Left colon (tissue), 2 donors: ENCODE data around the gene NT5C1A. TPM values are rescaled to one million over a fixed set of nuclear protein-coding genes. Genes with fewer than 3 reads are reported as not detected.
A peak's percentile ranks its signal among the peaks of the same experiment; 100 is the strongest.

Experiments used
- ATAC-seq: fragments of 200-7000 bp; cut with Tn5 transposase; one replicate; pipeline ENCODE4 v1.9.1; 2020; ENCODE audit warnings: mild to moderate bottlenecking, moderate library complexity
- DNase-seq, 2 donors: peaks; one replicate each; pipeline ENCODE4 v3.0.0-alpha.2; 2020
- intact Hi-C, 2 donors: fragments of 100-400 bp; cut with DNase I in 1 of 2; cut with micrococcal nuclease in 1 of 2; formaldehyde crosslinking; loops; one replicate each; pipeline versions ENCODE4 v1.11.2 to v1.14.0; 2022; cut with DNase I, micrococcal nuclease
- total RNA-seq, 2 donors: library from RNA; stranded (reverse); fragmentation: NEBNext Ultra II Directional; extraction: Animal tissue kit (Norgen Biotek cat#: 25700); gene quantifications; one replicate each; pipeline ENCODE4 v1.2.1, GENCODE V29; 2021
- donor health status: DM: no; HTN: no; CAD: no.
- donor health status: DM: yes; HTN: yes; CAD: no.

Gene NT5C1A
- total RNA-seq, 2 donors from 2014 or later = not detected

DNA sequence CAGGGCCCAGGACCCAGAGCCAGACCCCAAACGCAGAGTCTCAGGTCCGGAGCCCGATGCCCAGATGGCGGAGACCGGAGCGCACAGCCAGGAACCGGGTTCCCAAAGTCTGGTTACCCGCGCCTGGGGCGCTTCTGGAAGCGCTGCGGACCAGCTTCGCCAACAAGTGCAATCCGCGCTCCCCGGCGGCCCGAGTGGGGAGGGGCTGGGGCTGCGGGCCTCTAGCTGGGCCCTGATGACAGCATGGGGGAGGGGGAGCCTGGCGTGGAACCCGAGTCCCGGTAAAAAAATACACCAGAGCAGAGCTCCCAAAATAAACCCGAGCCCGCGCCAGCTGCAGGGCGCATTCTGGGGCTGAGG, 494 bp downstream of the NT5C1A start:
- DNase-seq = no peak
- intact Hi-C loops = no loop called here
- no peak for ATAC-seq

DNA sequence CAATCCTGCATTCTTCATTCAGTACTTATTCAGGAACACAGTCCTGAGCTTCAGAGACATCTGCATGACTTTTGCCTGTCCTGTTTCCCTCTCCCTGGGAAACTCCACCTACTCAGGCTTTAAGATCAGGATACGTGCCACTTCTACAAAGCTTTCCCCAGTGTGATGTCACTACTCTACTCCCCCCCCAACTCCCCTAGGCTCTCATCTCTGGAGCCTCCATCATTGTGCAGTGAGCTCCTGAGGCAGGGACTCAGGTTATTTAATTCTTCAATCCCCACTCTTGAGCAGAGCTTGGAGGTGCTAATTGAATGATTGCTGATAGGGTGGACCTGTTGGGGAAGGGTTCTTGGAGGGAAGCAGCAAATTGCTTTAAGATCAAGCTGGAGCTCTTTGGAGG, 1.2 kb downstream of the NT5C1A start:
- ATAC-seq = no peak
- no peak for DNase-seq
- intact Hi-C loops = no loop called here

DNA sequence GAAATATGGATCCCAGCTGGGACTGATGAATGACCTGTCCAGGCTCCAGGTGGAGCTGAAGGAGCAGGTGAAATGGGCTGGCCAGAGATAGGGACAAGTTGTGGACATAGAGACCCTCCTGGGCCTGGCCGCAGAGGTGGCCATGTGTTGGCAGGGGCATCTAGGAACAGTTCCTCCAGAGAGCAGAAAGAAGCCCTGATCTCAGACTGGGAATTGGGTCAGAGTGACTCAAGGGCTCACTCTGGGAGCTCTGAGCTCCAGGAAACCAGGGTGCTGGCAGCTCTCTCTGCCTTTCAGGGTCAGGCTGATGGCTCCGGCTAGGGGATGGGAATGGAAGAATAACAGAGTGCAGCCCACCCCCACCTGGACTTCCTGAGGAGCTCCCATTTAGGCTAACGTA, 3.0 kb downstream of the NT5C1A start:
- intact Hi-C loops = no loop called here
- ATAC-seq = no peak
- no peak for DNase-seq

DNA sequence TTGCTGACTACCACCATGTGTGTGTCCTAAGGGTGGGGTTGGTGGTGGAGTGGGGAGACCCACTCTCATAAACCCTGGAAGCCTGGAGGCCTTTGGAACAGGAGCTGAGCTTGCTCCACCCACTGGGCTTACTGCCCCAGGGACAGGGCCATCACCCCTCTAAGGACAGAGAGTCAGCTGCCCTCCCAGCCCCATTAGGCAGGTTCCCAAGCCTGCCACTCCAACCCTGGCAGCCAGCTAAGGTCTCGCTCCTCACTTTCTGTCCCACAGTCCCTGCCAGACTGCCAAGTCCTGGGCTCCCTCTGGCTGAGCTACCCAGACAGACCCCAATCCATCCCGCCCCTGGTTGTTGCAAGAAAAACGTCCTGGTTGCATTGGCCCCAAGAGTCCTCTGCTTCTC, 3.8 kb downstream of the NT5C1A start:
- intact Hi-C loops = no loop called here
- ATAC-seq (no peak), DNase-seq (no peak)

DNA sequence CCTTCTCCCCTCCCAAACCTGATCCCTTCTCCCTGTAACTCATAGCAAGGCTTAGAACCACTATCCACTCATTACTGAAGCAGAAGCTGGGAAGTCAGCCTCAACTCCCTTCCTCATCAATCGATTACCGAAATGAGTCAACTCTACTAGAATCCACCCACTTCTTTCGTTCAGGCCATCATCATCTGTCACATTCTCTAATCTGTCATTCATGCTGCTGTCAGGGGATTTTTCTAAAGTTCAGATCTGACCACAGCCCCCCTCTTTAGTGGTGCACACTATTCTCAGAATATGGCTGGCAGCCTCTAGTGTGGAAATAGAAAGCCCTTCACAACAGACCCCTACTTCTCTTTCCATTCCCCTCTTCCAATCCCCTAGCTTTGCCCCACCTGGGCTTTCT, 5.1 kb downstream of the NT5C1A start:
- intact Hi-C loops = no loop called here
- no peak for DNase-seq
- no peak for ATAC-seq

DNA sequence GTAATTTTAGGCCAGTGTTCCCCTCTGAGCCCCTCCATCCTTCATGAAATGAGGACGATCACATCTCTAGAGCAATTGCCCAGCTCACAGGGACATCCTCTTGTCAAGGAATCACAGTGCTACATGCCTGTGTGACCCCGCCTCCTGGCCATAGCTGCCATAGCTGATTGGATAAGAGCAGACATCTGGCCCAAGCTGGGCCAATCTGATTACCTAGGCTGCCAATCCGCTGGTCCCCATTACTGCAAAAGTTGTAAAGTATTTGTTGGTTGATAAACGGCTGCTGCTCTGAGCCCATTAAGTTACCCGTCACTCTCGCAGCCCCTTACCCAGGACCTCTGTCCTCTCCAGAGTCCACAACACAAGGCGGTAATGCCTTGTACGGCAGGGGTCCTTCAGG, 8.3 kb downstream of the NT5C1A start:
- intact Hi-C loops = no loop called here
- no peak for ATAC-seq
- no peak for DNase-seq

DNA sequence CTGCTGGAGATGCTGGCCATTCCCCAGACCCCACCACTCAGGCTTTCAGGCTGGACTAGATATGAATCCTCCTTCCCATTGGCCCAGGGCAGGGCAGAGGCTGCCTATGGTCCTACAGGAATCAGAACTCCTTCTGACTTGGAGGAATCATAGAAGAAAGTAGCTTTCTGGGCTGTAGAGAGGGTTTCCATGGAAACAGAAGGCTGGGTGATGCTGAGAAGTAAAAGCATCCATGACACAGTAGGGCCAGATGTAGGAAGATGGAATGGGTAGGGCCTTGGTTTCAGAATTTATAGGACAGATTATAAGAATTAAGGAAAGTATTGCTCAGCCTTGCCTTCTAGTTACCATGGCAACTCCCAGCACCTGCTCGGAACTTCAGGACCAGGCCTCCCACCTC, 9.0 kb downstream of the NT5C1A start:
- no peak for DNase-seq
- no peak for ATAC-seq
- intact Hi-C loops = no loop called here

DNA sequence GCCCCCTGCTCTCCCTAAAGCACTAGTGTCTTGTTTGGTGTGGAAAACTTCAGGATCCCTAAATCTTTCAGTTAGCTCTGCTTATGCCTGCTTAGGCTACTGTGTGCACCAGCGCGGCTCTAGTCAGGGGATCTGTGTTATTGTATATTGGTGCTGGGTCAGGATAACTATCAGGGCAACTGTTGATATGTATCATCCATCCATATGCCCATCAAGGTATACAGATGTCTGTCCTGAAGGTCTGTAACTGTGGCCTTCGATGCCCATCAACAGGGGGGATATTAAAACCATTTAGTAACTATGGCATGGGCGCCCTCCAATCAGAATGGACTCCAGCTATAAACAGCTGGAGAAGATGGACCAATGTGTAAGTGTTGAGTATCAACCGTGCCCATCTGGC, 12.4 kb downstream of the NT5C1A start:
- ATAC-seq (no peak), DNase-seq (no peak)
- intact Hi-C loops = loop anchor here in 1 of 2 donors (10.0 kb wide), 1 partner anchor 55 kb away; no protein-coding TSS in a partner anchor

DNA sequence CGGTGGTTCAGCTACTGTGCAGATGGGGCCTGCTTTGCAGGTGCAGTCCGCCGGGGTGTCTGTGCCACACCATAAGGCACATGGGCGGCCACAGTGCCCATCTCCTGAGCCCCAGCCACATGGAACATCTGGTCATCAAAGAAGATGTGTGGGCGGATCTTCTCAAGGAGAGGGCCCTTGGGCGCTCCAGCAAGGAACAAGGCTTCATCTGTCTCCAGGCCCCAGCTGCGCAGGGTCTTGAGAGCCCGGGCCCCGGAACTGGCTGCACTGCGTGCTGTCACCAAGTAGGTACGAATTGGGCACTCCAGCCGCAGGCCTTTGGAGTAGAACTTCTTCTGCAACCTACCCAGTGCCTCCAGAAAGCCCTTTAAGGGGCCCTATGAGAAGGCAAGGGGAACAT, 12.8 kb downstream of the NT5C1A start:
- DNase-seq (no peak), ATAC-seq (no peak)
- intact Hi-C loops = loop anchor here in 1 of 2 donors (10.0 kb wide), 1 partner anchor 54 kb away; no protein-coding TSS in a partner anchor

DNA sequence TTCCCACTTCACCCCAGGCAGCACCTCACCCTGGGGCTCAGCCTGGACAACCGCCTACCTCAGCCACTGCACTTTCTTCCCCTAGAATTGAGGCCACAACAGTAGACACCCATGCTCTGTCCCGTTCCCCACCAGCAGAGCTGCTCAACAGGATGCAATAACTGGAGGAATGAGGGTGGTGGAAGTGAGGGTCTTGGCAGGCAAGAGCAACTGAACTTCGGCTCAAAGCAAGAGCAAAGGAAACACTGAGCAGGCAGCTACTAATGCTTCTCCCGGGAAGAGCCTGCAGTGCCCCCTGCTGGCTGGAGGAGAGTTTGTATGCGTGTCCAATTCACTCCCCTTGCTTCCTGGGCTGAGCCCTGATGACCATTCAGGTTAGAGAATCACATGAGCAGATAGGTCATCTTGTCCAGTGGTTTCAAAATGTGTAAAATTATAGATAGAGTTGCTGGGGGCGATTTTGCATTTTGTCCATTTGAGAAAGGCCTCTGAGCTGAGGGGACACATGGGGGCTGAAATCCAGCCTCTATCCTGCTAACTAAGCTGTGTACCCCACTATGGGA, 13.9 kb downstream of the NT5C1A start:
- intact Hi-C loops = loop anchor here in 1 of 2 donors (10.0 kb wide), 1 partner anchor 53 kb away; no protein-coding TSS in a partner anchor
- DNase-seq = peak in 1 of 2 donors; percentile 71
- peak; percentile 77 for ATAC-seq

DNA sequence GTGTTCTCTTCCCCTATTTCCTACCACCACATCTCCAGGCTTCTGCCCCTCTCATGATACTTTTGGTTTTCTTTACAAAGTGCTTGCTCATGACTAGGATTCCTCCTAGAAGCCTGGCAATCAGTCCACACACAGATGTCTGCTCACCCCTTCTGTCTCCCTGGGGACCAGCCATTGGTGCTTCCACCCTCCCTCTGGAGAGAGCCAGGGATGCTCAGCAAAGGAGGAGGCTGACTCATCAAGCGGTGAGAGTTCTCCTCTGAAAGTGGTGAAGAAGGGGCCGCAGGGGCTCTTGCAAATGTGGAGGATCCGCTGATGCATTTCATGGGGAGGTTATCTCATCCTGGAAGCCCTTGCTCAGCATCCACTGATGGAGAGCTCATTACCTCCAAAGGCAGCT, 14.5 kb downstream of the NT5C1A start:
- no peak for DNase-seq
- ATAC-seq = no peak
- intact Hi-C loops = loop anchor here in 1 of 2 donors (10.0 kb wide), 1 partner anchor 53 kb away; no protein-coding TSS in a partner anchor

DNA sequence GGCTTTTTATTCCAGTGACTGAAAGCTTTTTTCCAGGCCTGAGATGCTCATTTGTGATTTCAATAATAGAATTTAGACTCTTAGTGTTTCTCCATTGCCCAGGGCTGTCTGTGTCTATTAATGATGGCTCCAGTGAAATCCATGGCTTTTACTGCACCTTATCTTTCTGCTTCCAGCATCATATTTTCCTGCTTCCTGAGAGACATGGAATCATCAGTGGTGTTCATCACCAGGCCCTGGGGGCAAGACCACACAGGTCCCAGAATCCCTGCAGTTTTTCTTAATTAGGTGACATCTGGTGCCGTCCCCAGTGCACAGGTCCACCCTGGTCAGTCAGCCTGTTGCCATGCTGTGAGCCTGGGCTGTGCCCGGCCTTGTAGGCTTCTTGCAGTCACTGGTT, 15.5 kb downstream of the NT5C1A start:
- intact Hi-C loops = loop anchor here in 1 of 2 donors (10.0 kb wide), 1 partner anchor 52 kb away; no protein-coding TSS in a partner anchor

DNA sequence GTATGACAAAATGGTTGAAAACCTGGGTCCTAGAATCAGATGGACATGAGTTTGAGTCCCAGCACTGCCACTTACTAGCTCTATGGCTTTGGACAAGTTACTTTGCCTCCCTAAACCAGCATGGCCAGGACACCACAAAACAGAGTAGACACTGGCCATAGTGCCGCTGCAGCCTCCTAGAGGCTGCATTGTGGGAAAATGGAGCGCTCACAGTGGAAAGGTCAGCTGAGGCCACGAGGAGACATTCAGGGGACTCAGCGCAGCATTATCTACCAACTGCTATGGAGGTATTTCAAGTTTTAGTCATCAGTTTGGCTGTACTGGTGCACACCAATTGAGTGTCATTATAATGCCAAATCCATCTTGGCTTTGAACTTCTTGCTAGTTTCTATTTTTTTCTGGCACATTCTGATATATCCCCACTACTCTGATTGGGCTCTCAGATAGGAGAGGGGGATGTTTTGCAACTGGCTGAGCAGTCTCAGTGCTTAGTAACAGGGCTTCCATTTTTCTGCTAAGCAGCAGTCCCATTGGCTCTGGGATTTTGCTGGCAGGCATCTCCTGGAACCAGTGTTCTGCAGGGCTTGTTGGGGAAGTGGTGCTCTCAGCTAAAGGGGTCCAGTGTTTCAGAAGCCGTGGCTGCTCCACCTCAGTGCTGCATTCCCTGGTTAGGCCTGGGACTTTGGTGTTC, 16.2 kb downstream of the NT5C1A start:
- intact Hi-C loops = loop anchor here in 1 of 2 donors (10.0 kb wide), 1 partner anchor 51 kb away; no protein-coding TSS in a partner anchor
- DNase-seq = no peak

More for the DNA sequence above, 15.5 kb downstream of the NT5C1A start:
- ATAC-seq = no peak
- no peak for DNase-seq

DNA sequence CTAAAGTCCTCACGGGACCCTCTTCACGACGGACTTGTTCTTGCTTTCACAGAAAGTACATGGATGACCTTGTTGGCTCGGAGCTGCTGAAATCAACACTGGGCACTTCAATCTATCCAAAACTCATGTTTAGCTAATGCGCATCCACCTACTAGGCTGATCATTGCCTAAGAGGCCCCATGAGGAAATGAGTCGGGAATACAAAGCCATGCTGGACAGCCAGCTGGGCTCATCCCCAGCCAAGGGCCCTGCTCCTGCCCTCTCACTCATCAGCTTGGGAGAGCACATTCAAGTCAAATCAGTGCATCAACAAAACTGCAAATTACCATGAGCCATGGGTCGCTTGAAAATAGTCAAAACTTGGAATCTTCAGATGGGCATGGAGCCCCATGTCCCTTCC, 17.6 kb downstream of the NT5C1A start:
- DNase-seq (no peak), ATAC-seq (no peak)
- intact Hi-C loops = loop anchor here in 1 of 2 donors (10.0 kb wide), 1 partner anchor 49 kb away; no protein-coding TSS in a partner anchor

More for the DNA sequence above, 16.2 kb downstream of the NT5C1A start:
- ATAC-seq = no peak

DNA sequence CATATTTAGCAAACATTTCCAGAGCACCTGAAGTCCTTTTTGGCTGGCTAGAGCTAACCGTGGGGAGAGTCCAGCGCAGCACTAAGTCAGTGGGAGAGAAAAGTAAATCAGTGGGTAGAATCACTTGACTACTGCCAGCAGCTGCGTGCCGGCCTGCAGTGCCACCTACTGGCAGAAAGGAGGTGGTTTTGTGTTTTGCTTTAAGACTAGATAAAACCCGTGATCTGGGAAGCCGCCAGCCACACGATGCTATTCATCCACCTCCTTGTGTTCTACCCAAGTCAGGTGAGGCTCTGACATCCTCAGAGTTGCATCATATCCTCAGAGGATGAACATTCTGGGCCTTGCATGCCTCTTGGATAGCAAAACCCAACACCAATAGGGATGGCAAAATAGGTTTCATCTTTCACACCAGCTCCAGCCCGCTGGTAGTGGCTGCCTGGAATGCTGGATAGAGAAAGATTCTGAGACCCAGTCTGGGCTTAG, 18.3 kb downstream of the NT5C1A start:
- DNase-seq (peak; percentile 62 to 82), ATAC-seq (peak; percentile 85)
- intact Hi-C loops = loop anchor here (1.0 to 10.0 kb wide), 2 partner anchors 47 to 49 kb away; no protein-coding TSS in a partner anchor

DNA sequence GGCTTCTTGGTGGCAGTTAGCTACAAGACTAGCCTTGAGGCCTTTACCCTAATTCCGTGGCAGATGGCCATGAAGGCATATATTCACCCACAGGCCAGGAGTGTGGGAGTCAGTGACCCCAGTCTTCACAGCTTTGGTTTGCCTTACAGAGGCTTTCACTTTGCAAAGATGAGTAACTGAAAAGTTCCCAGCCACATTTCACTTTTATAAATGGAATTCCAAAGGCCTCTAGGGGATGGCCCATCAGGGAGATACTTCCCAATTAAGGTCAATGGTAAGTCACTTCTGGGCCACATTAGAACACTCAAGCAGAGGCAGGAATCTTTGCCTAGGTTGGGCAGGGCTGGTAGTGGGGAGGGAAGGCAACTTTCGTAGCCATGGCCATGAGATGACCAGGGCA, 19.4 kb downstream of the NT5C1A start:
- intact Hi-C loops = loop anchor here in 1 of 2 donors (10.0 kb wide), 1 partner anchor 48 kb away; no protein-coding TSS in a partner anchor
- ATAC-seq (no peak), DNase-seq (no peak)

DNA sequence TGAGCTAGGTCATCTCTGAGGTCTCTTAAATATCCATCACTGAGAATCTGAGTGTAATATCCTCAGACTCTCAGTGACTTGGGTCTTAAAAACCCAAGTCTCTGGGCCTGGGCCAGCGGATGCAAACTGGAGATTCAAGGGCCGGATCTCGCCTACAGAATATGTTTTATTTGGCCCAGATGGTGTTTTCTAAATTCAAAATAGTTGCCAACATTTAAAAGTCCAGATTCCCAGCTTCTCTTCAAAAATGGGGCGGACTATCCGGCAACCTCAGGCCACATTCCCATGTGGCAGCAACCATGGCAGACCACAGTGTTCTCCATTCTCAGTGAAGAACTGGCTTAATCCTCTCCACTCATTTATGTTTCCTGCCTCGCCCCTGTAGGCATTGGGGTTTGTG, 19.8 kb downstream of the NT5C1A start:
- intact Hi-C loops = loop anchor here in 1 of 2 donors (10.0 kb wide), 1 partner anchor 47 kb away; no protein-coding TSS in a partner anchor
- ATAC-seq = no peak
- no peak for DNase-seq

DNA sequence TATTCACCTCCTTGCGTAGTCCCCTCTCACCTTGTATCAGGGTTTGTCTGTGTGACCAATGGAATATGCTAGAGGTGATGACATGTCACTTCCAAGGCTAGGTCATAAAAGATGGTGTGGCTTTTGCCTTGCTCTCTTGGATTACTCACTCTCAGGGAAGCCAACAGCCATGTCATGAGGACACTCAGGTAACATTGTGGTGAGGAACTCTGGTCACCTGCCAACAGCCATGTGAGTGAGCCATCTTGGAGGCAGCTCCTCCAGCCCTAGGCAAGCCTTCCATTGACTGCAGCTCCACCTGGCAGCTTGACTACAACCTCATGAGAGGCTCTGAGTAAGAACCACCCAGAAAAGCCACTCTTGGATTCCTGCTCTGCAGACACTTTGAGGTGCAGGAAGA, 21.5 kb downstream of the NT5C1A start:
- ATAC-seq (no peak), DNase-seq (no peak)
- intact Hi-C loops = loop anchor here in 1 of 2 donors (10.0 kb wide), 1 partner anchor 46 kb away; no protein-coding TSS in a partner anchor

DNA sequence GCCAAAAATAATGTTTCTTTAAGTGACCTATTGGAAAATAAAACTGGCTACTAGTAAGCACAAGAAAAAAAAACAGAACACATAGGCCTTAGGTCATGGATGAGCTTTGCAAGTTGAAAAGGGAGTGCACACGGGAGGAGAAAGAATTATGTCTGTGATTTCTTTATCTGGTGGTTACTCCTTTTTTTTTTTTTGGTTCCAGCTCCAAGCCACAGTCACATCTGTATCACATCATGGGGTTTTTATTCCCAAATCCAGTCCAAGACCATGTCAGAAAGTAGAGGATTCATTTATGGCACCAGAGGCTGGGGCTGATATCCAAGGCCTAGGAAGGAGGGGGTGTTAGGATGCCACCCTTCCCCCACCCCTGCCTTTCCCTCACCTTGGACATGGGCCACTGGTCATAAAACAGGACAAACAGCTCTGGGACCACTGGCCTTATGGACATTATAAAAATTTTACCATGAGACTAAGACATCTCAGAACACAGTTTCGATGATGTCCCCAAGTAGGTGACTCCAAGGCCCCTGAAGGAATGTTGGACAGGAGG, 22.2 kb downstream of the NT5C1A start:
- ATAC-seq (no peak), DNase-seq (no peak)
- intact Hi-C loops = loop anchor here in 1 of 2 donors (10.0 kb wide), 1 partner anchor 45 kb away; no protein-coding TSS in a partner anchor

DNA sequence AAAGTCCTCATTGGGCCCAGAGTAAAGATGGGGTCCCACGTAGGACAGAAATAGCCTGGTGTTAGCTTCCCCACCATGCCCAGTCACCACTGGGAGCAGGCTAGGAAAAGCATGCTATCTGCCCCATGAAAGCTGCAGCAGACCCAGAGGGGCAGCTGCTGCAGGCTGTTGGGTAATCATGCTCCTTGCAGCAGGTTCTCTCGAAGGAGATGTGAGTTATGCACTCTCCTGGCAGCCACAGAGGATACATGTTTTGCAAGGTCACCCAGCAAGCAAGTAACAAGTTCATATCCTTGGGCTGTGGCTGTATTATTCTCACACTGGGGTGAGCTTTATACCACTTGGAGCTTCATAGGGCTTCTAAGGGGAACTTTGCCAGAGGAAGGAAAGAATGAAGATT, 23.4 kb downstream of the NT5C1A start:
- ATAC-seq = no peak
- no peak for DNase-seq
- intact Hi-C loops = no loop called here
